Measurements from ENCODE around the gene CCDC6. TPM values are rescaled to one million over a fixed set of nuclear protein-coding genes. Genes with fewer than 3 reads are reported as not detected.

CCDC6 gene
- total and polyA plus RNA-seq, 9 of the 15 experiments (the other 6 are each of a cell fraction or from before 2014, with no cell fraction given): 10.4 to 41.0 (median 20.9) TPM

DNA sequence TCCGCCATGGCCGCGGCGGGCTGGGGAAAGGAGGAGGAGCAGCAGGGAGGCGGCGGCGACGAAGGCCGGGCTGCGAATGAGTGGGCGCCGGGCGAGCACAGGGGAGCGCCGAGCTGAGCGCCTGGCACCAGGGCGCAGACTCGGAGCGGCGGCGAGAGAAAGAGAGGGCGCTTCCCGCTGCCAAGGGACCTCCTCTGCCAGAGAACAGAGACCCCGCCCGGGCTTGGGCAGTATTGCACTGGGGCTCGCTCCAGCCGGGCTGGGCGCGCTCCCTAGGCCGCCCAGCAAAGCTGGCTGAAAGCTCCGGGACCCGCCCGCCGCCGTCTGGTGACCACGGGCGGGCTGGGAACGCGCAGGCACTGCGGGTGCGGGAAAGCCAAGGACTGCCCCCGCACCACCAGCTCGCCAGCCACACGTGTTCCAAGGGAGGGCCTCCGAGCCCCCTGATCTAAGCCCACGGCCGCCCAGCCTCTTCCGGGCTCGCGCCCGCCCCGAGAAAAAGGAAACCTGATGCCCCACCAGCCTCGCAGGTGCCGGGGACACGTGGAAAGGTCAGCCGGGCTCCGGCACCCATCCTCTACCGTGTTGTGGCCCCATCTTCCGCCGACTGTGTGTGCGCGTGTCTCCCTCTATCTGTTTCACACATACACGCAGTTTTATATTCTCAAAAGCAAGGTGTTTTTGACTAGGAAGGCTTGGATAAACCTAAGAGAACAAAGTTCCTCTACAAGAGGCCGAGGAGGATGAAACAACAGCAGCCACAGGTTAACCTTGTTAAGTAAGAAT lies at the start of gene CCDC6 (continued):
- TF ChIP-seq, protein P1, sequence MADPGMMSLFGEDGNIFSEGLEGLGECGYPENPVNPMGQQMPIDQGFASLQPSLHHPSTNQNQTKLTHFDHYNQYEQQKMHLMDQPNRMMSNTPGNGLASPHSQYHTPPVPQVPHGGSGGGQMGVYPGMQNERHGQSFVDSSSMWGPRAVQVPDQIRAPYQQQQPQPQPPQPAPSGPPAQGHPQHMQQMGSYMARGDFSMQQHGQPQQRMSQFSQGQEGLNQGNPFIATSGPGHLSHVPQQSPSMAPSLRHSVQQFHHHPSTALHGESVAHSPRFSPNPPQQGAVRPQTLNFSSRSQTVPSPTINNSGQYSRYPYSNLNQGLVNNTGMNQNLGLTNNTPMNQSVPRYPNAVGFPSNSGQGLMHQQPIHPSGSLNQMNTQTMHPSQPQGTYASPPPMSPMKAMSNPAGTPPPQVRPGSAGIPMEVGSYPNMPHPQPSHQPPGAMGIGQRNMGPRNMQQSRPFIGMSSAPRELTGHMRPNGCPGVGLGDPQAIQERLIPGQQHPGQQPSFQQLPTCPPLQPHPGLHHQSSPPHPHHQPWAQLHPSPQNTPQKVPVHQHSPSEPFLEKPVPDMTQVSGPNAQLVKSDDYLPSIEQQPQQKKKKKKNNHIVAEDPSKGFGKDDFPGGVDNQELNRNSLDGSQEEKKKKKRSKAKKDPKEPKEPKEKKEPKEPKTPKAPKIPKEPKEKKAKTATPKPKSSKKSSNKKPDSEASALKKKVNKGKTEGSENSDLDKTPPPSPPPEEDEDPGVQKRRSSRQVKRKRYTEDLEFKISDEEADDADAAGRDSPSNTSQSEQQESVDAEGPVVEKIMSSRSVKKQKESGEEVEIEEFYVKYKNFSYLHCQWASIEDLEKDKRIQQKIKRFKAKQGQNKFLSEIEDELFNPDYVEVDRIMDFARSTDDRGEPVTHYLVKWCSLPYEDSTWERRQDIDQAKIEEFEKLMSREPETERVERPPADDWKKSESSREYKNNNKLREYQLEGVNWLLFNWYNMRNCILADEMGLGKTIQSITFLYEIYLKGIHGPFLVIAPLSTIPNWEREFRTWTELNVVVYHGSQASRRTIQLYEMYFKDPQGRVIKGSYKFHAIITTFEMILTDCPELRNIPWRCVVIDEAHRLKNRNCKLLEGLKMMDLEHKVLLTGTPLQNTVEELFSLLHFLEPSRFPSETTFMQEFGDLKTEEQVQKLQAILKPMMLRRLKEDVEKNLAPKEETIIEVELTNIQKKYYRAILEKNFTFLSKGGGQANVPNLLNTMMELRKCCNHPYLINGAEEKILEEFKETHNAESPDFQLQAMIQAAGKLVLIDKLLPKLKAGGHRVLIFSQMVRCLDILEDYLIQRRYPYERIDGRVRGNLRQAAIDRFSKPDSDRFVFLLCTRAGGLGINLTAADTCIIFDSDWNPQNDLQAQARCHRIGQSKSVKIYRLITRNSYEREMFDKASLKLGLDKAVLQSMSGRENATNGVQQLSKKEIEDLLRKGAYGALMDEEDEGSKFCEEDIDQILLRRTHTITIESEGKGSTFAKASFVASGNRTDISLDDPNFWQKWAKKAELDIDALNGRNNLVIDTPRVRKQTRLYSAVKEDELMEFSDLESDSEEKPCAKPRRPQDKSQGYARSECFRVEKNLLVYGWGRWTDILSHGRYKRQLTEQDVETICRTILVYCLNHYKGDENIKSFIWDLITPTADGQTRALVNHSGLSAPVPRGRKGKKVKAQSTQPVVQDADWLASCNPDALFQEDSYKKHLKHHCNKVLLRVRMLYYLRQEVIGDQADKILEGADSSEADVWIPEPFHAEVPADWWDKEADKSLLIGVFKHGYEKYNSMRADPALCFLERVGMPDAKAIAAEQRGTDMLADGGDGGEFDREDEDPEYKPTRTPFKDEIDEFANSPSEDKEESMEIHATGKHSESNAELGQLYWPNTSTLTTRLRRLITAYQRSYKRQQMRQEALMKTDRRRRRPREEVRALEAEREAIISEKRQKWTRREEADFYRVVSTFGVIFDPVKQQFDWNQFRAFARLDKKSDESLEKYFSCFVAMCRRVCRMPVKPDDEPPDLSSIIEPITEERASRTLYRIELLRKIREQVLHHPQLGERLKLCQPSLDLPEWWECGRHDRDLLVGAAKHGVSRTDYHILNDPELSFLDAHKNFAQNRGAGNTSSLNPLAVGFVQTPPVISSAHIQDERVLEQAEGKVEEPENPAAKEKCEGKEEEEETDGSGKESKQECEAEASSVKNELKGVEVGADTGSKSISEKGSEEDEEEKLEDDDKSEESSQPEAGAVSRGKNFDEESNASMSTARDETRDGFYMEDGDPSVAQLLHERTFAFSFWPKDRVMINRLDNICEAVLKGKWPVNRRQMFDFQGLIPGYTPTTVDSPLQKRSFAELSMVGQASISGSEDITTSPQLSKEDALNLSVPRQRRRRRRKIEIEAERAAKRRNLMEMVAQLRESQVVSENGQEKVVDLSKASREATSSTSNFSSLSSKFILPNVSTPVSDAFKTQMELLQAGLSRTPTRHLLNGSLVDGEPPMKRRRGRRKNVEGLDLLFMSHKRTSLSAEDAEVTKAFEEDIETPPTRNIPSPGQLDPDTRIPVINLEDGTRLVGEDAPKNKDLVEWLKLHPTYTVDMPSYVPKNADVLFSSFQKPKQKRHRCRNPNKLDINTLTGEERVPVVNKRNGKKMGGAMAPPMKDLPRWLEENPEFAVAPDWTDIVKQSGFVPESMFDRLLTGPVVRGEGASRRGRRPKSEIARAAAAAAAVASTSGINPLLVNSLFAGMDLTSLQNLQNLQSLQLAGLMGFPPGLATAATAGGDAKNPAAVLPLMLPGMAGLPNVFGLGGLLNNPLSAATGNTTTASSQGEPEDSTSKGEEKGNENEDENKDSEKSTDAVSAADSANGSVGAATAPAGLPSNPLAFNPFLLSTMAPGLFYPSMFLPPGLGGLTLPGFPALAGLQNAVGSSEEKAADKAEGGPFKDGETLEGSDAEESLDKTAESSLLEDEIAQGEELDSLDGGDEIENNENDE (IDR thresholded peaks at IDR 0.05; ENCODE audit: low read depth, low read length): no peak
- TF ChIP-seq NR2C1 (IDR thresholded peaks at IDR 0.05): peak; percentile 74
- TF ChIP-seq NR2C1 (tag; IDR thresholded peaks at IDR 0.05): peak; percentile 83
- peak; percentile 45; the same call in 1 of the 2 replicates for TF ChIP-seq POLR2AphosphoS5 (IDR thresholded peaks at IDR 0.05; ENCODE audit: control insufficient read depth, insufficient read depth, low read depth, low read length)
- peak; percentile 52; the same call in 1 of the 2 replicates for TF ChIP-seq NR2C2 (CRISPR knock-in tag; IDR thresholded peaks at IDR 0.05)
- TF ChIP-seq NR2C2 (tag; IDR thresholded peaks at IDR 0.05): peak; percentile 88
- TF ChIP-seq ZC3H4 (CRISPR knock-in tag; IDR thresholded peaks at IDR 0.05; ENCODE audit: borderline replicate concordance): no peak
- TF ChIP-seq, protein P2, sequence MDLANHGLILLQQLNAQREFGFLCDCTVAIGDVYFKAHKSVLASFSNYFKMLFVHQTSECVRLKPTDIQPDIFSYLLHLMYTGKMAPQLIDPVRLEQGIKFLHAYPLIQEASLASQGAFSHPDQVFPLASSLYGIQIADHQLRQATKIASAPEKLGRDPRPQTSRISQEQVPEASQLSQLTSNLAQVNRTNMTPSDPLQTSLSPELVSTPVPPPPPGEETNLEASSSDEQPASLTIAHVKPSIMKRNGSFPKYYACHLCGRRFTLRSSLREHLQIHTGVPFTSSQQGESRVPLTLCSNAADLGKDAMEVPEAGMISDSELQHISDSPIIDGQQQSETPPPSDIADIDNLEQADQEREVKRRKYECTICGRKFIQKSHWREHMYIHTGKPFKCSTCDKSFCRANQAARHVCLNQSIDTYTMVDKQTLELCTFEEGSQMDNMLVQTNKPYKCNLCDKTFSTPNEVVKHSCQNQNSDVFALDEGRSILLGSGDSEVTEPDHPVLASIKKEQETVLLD (IDR thresholded peaks at IDR 0.05): peak; percentile 79
- peak; percentile 78 for TF ChIP-seq NR4A1 (CRISPR knock-in tag; IDR thresholded peaks at IDR 0.05)
- peak; percentile 56 for TF ChIP-seq NR4A1 (tag; IDR thresholded peaks at IDR 0.05)
- no peak for TF ChIP-seq ZNF75A (CRISPR knock-in tag; IDR thresholded peaks at IDR 0.05)
- TF ChIP-seq, protein P3, sequence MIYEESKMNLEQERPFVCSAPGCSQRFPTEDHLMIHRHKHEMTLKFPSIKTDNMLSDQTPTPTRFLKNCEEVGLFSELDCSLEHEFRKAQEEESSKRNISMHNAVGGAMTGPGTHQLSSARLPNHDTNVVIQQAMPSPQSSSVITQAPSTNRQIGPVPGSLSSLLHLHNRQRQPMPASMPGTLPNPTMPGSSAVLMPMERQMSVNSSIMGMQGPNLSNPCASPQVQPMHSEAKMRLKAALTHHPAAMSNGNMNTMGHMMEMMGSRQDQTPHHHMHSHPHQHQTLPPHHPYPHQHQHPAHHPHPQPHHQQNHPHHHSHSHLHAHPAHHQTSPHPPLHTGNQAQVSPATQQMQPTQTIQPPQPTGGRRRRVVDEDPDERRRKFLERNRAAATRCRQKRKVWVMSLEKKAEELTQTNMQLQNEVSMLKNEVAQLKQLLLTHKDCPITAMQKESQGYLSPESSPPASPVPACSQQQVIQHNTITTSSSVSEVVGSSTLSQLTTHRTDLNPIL (CRISPR knock-in tag; IDR thresholded peaks at IDR 0.05): no peak
